Measurements from ENCODE around the gene PTPRG. TPM values are rescaled to one million over a fixed set of nuclear protein-coding genes. Genes with fewer than 3 reads are reported as not detected.

The PTPRG gene
- total RNA-seq, 1 donor, result 148 TPM

GRCh38 chr3:61937477-61937876, 376.1 kb downstream of the PTPRG start:
- TF ChIP-seq CTCF (IDR thresholded peaks at IDR 0.05; ENCODE audit: extremely low read depth, low read depth, low read length), result no peak
- no peak for DNase-seq (ENCODE audit: insufficient read length, low spot score, missing footprints)
- Histone ChIP-seq H4K20me1 (ENCODE audit: insufficient read depth, low read length) (no peaks in the 10 kb centered on the region), H3K9me3 (ENCODE audit: low read depth, low read length) (no peaks in the 10 kb centered on the region), H3K4me2 (ENCODE audit: insufficient read depth, low read length) (no peak overlapping the region), H3K79me2 (ENCODE audit: insufficient read depth, low read length) (peaks cover 3% of the 10 kb centered on the region), H3K4me3 (ENCODE audit: insufficient read depth, low read length) (no peak overlapping the region), H3K4me1 (ENCODE audit: insufficient read depth, low read length) (peaks cover 2% of the 10 kb centered on the region), H3K27ac (ENCODE audit: low read depth, low read length) (no peak overlapping the region), H3K27me3 (ENCODE audit: insufficient read depth, low read length) (no peaks in the 10 kb centered on the region), H3K36me3 (ENCODE audit: insufficient read depth, low read length) (no peaks in the 10 kb centered on the region), H2AFZ (ENCODE audit: low read length) (no peak overlapping the region)

- no peaks in the 10 kb centered on the region for H3K36me3 ChIP-seq (ENCODE audit: insufficient read depth, low read length)
- no peak overlapping the region for H3K4me3 ChIP-seq (ENCODE audit: insufficient read depth, low read length)
- peaks cover 2% of the 10 kb centered on the region for H3K4me1 ChIP-seq (ENCODE audit: insufficient read depth, low read length)
- no peaks in the 10 kb centered on the region for H3K9me3 ChIP-seq (ENCODE audit: low read depth, low read length)
- no peak for DNase-seq (ENCODE audit: insufficient read length, low spot score, missing footprints)
- no peak overlapping the region for H3K4me2 ChIP-seq (ENCODE audit: insufficient read depth, low read length)
- TF ChIP-seq CTCF (IDR thresholded peaks at IDR 0.05; ENCODE audit: extremely low read depth, low read depth, low read length), result no peak
- no peaks in the 10 kb centered on the region for H3K79me2 ChIP-seq (ENCODE audit: insufficient read depth, low read length)
- H4K20me1 ChIP-seq (ENCODE audit: insufficient read depth, low read length), result no peaks in the 10 kb centered on the region
- no peak overlapping the region for H2AFZ ChIP-seq (ENCODE audit: low read length)
- H3K27ac ChIP-seq (ENCODE audit: low read depth, low read length), result no peak overlapping the region
- no peaks in the 10 kb centered on the region for H3K27me3 ChIP-seq (ENCODE audit: insufficient read depth, low read length)
Observed at GRCh38 chr3:61938878-61939549, 377.6 kb downstream of the PTPRG start.

- Histone ChIP-seq H3K27ac (ENCODE audit: low read depth, low read length) (no peak overlapping the region), H3K79me2 (ENCODE audit: insufficient read depth, low read length) (no peaks in the 10 kb centered on the region), H3K36me3 (ENCODE audit: insufficient read depth, low read length) (no peaks in the 10 kb centered on the region), H4K20me1 (ENCODE audit: insufficient read depth, low read length) (no peaks in the 10 kb centered on the region), H3K4me3 (ENCODE audit: insufficient read depth, low read length) (no peak overlapping the region), H2AFZ (ENCODE audit: low read length) (no peak overlapping the region), H3K4me2 (ENCODE audit: insufficient read depth, low read length) (no peak overlapping the region), H3K4me1 (ENCODE audit: insufficient read depth, low read length) (peaks cover 2% of the 10 kb centered on the region), H3K27me3 (ENCODE audit: insufficient read depth, low read length) (no peaks in the 10 kb centered on the region), H3K9me3 (ENCODE audit: low read depth, low read length) (no peaks in the 10 kb centered on the region)
- no peak for DNase-seq (ENCODE audit: insufficient read length, low spot score, missing footprints)
- TF ChIP-seq CTCF (IDR thresholded peaks at IDR 0.05; ENCODE audit: extremely low read depth, low read depth, low read length), result no peak
Observed at GRCh38 chr3:61940236-61940635, 378.9 kb downstream of the PTPRG start.

GRCh38 chr3:61943975-61944374, 382.6 kb downstream of the PTPRG start:
- Histone ChIP-seq H3K9me3 (ENCODE audit: low read depth, low read length) (no peaks in the 10 kb centered on the region), H3K4me1 (ENCODE audit: insufficient read depth, low read length) (no peaks in the 10 kb centered on the region), H3K4me2 (ENCODE audit: insufficient read depth, low read length) (no peak overlapping the region), H4K20me1 (ENCODE audit: insufficient read depth, low read length) (peaks cover 6% of the 10 kb centered on the region), H3K36me3 (ENCODE audit: insufficient read depth, low read length) (no peaks in the 10 kb centered on the region), H3K4me3 (ENCODE audit: insufficient read depth, low read length) (no peak overlapping the region), H3K79me2 (ENCODE audit: insufficient read depth, low read length) (no peaks in the 10 kb centered on the region), H3K27me3 (ENCODE audit: insufficient read depth, low read length) (no peaks in the 10 kb centered on the region), H3K27ac (ENCODE audit: low read depth, low read length) (no peak overlapping the region), H2AFZ (ENCODE audit: low read length) (no peak overlapping the region)
- no peak for TF ChIP-seq CTCF (IDR thresholded peaks at IDR 0.05; ENCODE audit: extremely low read depth, low read depth, low read length)
- DNase-seq (ENCODE audit: insufficient read length, low spot score, missing footprints), result no peak

All from osteoblast (primary cell).